ENCODE results near the gene HLA-DQB1. TPM values are rescaled to one million over a fixed set of nuclear protein-coding genes. Genes with fewer than 3 reads are reported as not detected.
"Not testable (repeated sequence)": the region's sequence is repeated elsewhere in the genome, so short reads cannot be mapped to it uniquely, and the experiment has no call there.

Gene HLA-DQB1
- total and polyA plus RNA-seq, 4 donors = 0.30 to 6.9 (median 1.8) TPM

- no peaks in the 10 kb centered on the region for H3K9me3 ChIP-seq (ENCODE audit: control insufficient read depth, insufficient read depth, low read length)
- WGBS (ENCODE audit: insufficient coverage) = 63% methylated on average over 5 of the region's 6 CpGs
- no peaks in the 10 kb centered on the region for H3K36me3 ChIP-seq (ENCODE audit: control insufficient read depth, insufficient read depth, low read length)
- no peaks in the 10 kb centered on the region for H3K27me3 ChIP-seq (ENCODE audit: control insufficient read depth, insufficient read depth, low read length)
- DNase-seq (ENCODE audit: low read depth in 4 of 6, low spot score in 6 of 6) = no peak
- no peak overlapping the region for H3K27ac ChIP-seq (ENCODE audit: low read depth, low read length)
- no peaks in the 10 kb centered on the region for H3K4me1 ChIP-seq (ENCODE audit: control insufficient read depth, insufficient read depth, low read length)
- no peak overlapping the region for H3K4me3 ChIP-seq (ENCODE audit: low read depth, low read length)
Observed at GRCh38 chr6:32645047-32645703, 21.3 kb downstream of the HLA-DQB1 start.

- Histone ChIP-seq H3K36me3 (ENCODE audit: control insufficient read depth, insufficient read depth, low read length) (no peaks in the 10 kb centered on the region), H3K4me1 (ENCODE audit: control insufficient read depth, insufficient read depth, low read length) (no peaks in the 10 kb centered on the region), H3K27ac (ENCODE audit: low read depth, low read length) (no peak overlapping the region), H3K9me3 (ENCODE audit: control insufficient read depth, insufficient read depth, low read length) (no peaks in the 10 kb centered on the region), H3K4me3 (ENCODE audit: low read depth, low read length) (no peak overlapping the region), H3K27me3 (ENCODE audit: control insufficient read depth, insufficient read depth, low read length) (no peaks in the 10 kb centered on the region)
- WGBS (ENCODE audit: insufficient coverage) = 50% methylated on average over 1 of the region's 4 CpGs
- no peak for DNase-seq (ENCODE audit: low read depth in 4 of 6, low spot score in 6 of 6)
Observed at GRCh38 chr6:32643904-32644303, 22.6 kb downstream of the HLA-DQB1 start.

GRCh38 chr6:32642720-32643106 lies 23.7 kb downstream of the HLA-DQB1 start:
- 78% methylated on average over 4 of the region's 6 CpGs for WGBS (ENCODE audit: insufficient coverage)
- no peak for DNase-seq (ENCODE audit: low read depth in 4 of 6, low spot score in 6 of 6)
- Histone ChIP-seq H3K9me3 (ENCODE audit: control insufficient read depth, insufficient read depth, low read length) (no peaks in the 10 kb centered on the region), H3K4me1 (ENCODE audit: control insufficient read depth, insufficient read depth, low read length) (no peaks in the 10 kb centered on the region), H3K27me3 (ENCODE audit: control insufficient read depth, insufficient read depth, low read length) (no peaks in the 10 kb centered on the region), H3K4me3 (ENCODE audit: low read depth, low read length) (no peak overlapping the region), H3K36me3 (ENCODE audit: control insufficient read depth, insufficient read depth, low read length) (no peaks in the 10 kb centered on the region), H3K27ac (ENCODE audit: low read depth, low read length) (no peak overlapping the region)

- H3K9me3 ChIP-seq (ENCODE audit: control insufficient read depth, insufficient read depth, low read length); H3K4me3 ChIP-seq (ENCODE audit: low read depth, low read length); H3K27me3 ChIP-seq (ENCODE audit: control insufficient read depth, insufficient read depth, low read length); H3K4me1 ChIP-seq (ENCODE audit: control insufficient read depth, insufficient read depth, low read length); H3K27ac ChIP-seq (ENCODE audit: low read depth, low read length); H3K36me3 ChIP-seq (ENCODE audit: control insufficient read depth, insufficient read depth, low read length); DNase-seq (ENCODE audit: low read depth in 4 of 6, low spot score in 6 of 6): not testable (repeated sequence)
- no CpG with 5 or more reads among the region's 2 CpGs for WGBS (ENCODE audit: insufficient coverage)
Observed at GRCh38 chr6:32641785-32642719, 24.4 kb downstream of the HLA-DQB1 start.

- H3K4me1 ChIP-seq (ENCODE audit: control insufficient read depth, insufficient read depth, low read length) = no peaks in the 10 kb centered on the region
- no peak for DNase-seq (ENCODE audit: low read depth in 4 of 6, low spot score in 6 of 6)
- H3K36me3 ChIP-seq (ENCODE audit: control insufficient read depth, insufficient read depth, low read length) = no peaks in the 10 kb centered on the region
- no peaks in the 10 kb centered on the region for H3K9me3 ChIP-seq (ENCODE audit: control insufficient read depth, insufficient read depth, low read length)
- H3K27ac ChIP-seq (ENCODE audit: low read depth, low read length) = no peak overlapping the region
- no peak overlapping the region for H3K4me3 ChIP-seq (ENCODE audit: low read depth, low read length)
- WGBS (ENCODE audit: insufficient coverage) = 87% methylated on average over 4 of the region's 6 CpGs
- H3K27me3 ChIP-seq (ENCODE audit: control insufficient read depth, insufficient read depth, low read length) = no peaks in the 10 kb centered on the region
Observed at GRCh38 chr6:32641122-32641521, 25.3 kb downstream of the HLA-DQB1 start.

- no peak for DNase-seq (ENCODE audit: low read depth in 4 of 6, low spot score in 6 of 6)
- no peaks in the 10 kb centered on the region for H3K4me1 ChIP-seq (ENCODE audit: control insufficient read depth, insufficient read depth, low read length)
- H3K27ac ChIP-seq (ENCODE audit: low read depth, low read length) = no peak overlapping the region
- H3K36me3 ChIP-seq (ENCODE audit: control insufficient read depth, insufficient read depth, low read length) = no peaks in the 10 kb centered on the region
- H3K27me3 ChIP-seq (ENCODE audit: control insufficient read depth, insufficient read depth, low read length) = no peaks in the 10 kb centered on the region
- WGBS (ENCODE audit: insufficient coverage) = 52% methylated on average over 6 of the region's 8 CpGs
- no peak overlapping the region for H3K4me3 ChIP-seq (ENCODE audit: low read depth, low read length)
- H3K9me3 ChIP-seq (ENCODE audit: control insufficient read depth, insufficient read depth, low read length) = no peaks in the 10 kb centered on the region
Observed at GRCh38 chr6:32639440-32640394, 26.7 kb downstream of the HLA-DQB1 start.

GRCh38 chr6:32638532-32639219 lies 27.8 kb downstream of the HLA-DQB1 start:
- no peaks in the 10 kb centered on the region for H3K9me3 ChIP-seq (ENCODE audit: control insufficient read depth, insufficient read depth, low read length)
- 100% methylated on average over 1 of the region's 9 CpGs for WGBS (ENCODE audit: insufficient coverage)
- no peaks in the 10 kb centered on the region for H3K27me3 ChIP-seq (ENCODE audit: control insufficient read depth, insufficient read depth, low read length)
- no peaks in the 10 kb centered on the region for H3K36me3 ChIP-seq (ENCODE audit: control insufficient read depth, insufficient read depth, low read length)
- no peak overlapping the region for H3K4me3 ChIP-seq (ENCODE audit: low read depth, low read length)
- H3K4me1 ChIP-seq (ENCODE audit: control insufficient read depth, insufficient read depth, low read length) = no peaks in the 10 kb centered on the region
- no peak overlapping the region for H3K27ac ChIP-seq (ENCODE audit: low read depth, low read length)
- no peak for DNase-seq (ENCODE audit: low read depth in 4 of 6, low spot score in 6 of 6)

- H3K9me3 ChIP-seq (ENCODE audit: control insufficient read depth, insufficient read depth, low read length) = no peaks in the 10 kb centered on the region
- DNase-seq (ENCODE audit: low read depth in 4 of 6, low spot score in 6 of 6) = no peak
- H3K27ac ChIP-seq (ENCODE audit: low read depth, low read length) = no peak overlapping the region
- no CpG with 5 or more reads among the region's 3 CpGs for WGBS (ENCODE audit: insufficient coverage)
- H3K27me3 ChIP-seq (ENCODE audit: control insufficient read depth, insufficient read depth, low read length) = no peaks in the 10 kb centered on the region
- H3K4me1 ChIP-seq (ENCODE audit: control insufficient read depth, insufficient read depth, low read length) = no peaks in the 10 kb centered on the region
- no peak overlapping the region for H3K4me3 ChIP-seq (ENCODE audit: low read depth, low read length)
- no peaks in the 10 kb centered on the region for H3K36me3 ChIP-seq (ENCODE audit: control insufficient read depth, insufficient read depth, low read length)
Observed at GRCh38 chr6:32637883-32638282, 28.6 kb downstream of the HLA-DQB1 start.
